Effector CD8-positive, alpha-beta T cell (primary cell): Measurements from ENCODE around the gene EIF4E1B.

ENCODE experiments used
- DNase-seq: peaks from one replicate; lab custom pipeline; 2025; lab: John Stamatoyannopoulos, UW

EIF4E1B gene

DNA sequence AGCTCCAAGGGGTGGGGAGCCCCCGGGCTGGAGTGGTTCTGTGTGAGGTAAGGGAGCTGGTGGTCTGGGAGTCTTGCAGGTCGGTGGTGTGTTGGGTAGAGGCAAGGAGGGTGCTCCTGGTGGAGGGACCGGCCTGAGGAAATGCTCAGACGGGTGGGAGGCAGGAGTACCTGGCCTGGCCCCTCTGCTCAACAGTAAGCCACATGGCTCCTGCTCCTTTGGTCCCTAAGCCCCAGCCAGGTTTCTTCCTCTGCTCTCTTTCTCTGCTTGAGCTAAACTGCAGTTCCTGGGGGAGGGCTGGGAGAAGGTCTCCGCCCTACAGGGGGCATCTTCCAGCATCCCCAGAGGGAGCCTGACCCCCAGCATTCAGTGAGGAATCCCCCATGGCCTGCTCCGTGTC lies 34.0 kb downstream of the EIF4E1B start:
- DNase-seq = no peak

DNA sequence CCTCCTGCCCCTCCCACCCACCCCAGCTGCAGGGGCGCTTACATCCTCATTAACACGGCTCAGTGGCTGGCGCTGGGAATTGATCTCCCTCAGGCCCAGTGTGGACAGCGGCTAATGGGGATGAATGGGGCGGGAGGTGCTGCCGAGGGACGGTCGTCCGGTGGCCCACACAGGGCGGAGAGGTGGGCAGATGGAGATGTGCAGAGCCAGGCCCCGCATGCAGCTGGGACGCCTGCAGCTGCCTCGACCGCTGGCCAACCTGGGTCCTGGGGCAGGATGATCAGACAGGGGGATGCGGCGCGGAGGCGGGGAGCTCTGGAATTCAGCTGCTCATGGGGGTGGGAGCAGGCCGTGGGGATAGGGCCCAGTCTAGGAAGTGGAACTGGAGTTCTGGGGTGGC lies 34.4 kb downstream of the EIF4E1B start:
- no peak for DNase-seq

DNA sequence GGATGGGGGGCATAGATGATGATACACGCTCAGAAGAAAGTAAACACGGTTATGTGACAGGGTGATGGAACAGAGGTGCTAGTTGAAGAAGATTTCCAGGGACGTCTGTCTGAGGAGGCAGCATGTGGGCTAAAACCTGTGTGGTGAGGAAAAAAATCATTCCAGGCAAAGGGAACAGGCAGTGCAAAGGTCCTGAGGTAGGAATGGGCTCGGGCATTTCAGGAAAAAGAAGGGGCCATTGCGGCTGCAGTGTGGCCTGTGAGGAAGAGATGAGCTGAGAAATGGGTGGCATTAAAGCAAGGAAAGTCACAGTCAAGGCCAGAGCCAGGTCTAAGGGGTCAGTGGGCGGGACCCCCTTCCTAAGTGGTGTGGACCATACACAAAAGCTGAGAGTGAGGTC lies 35.0 kb downstream of the EIF4E1B start:
- DNase-seq = no peak

DNA sequence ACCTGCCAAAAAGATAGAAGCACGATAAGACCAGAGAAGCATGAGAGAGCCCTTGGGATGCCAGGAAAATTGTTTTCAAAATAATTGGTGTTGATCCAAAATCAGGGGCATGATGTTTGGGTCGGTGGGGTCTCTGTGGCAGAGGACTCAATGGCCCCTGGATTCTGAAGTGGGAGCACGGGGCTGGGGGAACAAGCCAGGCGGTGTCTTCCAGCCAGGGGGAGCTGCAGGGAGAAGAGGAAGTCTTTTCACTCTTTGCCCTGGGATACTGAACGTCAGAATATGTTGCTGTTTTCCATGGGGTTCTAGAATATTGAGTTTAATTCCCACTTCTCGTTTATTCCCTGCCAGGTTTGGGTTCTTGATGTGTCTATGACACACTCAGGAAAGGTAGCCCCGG lies 37.2 kb downstream of the EIF4E1B start:
- DNase-seq = no peak

DNA sequence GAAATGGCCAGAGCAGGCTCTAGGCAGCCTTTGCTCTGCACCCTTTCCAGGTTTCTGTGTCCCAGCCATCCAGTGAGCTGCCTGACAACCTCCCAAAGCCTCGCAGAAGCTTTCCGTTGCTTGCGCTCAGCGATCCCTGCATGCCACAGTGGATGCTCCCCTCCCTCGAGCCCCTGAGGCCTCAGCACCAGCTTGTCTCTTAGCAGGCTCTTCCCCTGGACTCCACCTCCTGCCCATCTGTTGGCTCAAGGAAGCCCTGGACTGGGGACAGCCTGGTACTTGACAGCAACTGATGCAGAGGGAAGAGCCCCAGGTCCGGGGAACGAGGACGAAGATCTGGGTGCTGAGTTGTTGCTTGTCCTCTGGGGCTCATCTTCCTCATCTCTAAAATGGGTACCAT lies 40.0 kb downstream of the EIF4E1B start:
- no peak for DNase-seq

DNA sequence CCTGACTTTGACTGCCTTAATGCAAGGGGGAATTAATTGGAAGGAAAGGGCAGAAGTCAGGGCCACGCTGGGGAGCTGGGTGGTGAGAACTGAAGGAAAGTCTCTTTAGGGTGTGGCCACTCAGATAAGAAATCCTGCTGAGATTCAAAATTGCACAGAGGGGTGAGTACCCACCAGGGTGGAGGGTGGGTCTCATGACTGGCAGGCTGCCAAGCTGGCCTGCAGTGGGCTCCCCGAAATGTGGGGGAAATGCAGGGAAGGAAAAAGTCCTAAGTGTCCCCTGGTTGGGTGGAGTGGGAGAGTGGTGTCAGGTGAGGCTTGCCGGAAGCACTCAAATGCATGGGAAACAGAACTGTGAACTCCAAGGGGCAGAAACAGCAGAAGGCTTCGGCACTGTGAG lies 40.9 kb downstream of the EIF4E1B start:
- no peak for DNase-seq

DNA sequence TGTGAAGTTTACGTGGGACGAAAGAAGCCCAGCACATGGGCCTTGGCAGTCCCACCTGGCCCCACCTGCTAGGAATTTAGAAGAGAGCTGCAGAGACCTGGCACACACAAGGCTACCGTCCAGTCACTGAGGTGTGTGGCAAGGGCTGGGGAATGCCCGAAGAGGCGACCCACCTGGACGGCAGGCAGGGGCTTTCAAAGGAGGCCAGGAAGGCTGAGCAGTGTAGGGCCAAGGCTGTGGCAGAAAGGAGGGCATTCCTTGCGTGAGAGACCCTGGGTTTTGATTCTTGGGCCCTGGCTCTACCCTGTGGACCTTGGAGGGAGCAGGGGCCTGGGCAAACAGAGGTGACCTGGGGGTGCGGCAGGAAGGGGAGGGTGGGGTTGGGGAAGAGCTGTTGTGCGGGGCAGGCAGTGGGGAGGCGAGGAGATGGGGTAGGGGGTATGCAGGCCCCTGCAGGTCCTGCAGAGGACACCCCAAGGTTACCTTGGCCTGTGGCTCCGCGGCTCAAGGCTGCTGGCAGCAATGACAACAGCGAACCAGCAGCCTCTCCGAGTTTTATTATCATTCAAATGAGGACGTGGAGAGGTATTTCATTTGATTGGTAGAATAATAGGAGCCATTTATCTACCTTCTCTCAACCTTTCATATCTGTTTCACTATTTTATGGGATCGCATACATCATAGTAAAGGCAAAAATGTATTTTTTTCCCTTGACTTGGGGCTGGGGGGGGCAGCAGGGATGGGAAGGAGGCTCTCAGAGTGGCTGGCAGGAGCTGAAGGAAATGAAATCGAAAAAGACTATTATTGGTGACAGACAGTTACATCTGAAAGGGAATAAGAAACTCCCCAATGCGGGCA lies 41.6 kb downstream of the EIF4E1B start:
- DNase-seq = no peak

DNA sequence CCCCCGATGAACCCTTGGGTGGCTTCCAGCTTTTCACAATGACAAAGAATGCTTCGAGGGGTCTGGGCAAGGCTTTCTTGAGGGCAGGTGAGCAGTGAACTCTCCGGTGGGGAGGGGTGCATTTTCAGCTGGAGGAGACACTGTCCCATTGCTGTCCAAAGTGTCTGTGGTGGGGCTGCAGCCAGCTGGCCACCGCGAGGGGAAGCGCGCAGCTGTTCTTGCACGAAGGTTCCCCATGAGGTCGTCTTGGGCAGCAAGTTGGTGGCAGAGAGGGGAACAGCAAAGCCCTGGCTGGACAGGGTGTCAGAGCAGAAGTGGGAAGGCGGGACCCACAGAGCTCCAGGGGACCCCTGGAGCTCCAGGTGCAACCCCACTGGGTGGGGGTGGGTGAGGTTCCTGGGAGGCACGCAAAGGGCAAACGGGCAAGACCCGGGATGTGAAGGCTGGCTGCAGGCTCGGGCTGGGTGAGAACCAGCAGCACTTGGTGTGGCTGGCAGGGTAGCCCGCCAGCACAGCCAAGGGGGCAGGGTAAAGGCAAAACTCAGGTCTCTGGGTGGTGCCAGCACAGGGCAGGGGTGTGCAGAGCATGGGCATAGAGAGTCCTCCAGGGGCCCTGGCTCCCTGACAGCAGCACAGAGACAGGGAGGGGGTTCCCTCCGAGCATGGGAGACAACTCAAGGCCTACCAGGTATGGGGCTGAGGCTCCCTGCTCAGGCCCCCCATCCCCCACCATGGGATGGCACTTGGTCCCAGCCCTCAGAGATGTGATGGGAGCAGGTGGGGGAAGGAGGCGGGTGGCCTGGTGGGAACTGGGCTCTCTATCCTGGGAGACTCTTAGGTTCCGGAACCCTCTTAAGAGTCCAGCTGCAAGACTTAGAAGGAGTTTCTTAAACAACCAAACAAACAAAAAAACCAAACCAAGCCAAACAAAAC lies 43.4 kb downstream of the EIF4E1B start:
- no peak for DNase-seq

DNA sequence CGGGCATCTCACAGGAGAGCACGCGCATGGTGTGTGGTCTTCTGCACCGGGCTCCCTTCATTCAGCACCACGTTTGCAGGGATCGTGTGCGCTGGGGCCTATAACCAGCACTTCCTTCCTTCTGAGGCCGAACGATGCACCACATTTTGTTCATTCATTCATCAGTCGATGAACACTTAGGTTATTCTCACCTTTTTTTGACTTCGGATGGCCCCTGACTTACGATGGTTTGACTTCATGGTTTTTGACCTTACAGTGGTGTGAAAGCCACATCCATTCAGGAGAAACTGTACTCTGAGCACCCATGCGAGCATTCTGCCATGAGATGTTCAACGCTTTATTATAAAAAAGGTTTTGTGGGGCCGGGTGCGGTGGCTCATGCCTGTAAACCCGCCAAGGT lies 44.3 kb downstream of the EIF4E1B start:
- DNase-seq = no peak

DNA sequence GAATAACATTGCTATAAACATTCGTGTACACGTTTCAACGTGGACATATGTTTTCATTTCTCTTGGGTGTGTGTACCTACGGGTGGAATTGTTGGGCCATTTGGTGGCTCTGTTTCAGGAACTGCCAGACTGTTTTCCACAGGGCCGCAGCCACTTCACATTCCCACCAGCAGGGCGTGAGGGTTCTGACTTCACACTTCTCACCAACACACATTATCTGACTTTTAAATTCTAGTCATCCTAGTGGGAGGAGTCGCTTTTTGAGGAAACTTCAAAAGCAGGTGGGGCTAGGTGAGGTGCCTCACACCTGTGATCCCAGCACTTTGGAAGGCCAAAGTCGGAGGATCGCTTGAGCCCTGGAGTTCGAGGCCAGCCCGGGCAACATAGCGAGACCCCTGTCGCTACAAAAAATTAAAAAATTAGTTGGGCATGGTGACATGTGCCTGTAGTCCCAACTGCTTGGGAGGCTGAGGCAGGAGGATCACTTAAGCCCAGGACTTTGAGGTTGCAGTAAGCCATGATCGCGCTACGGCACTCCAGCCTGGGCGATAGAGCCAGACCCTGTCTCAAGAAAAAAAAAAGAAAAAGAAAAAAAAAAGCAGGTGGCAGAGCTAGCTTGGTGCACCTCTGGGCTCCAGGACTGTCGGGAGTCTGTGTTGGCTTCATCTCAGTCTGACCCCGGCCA lies 45.3 kb downstream of the EIF4E1B start:
- no peak for DNase-seq

DNA sequence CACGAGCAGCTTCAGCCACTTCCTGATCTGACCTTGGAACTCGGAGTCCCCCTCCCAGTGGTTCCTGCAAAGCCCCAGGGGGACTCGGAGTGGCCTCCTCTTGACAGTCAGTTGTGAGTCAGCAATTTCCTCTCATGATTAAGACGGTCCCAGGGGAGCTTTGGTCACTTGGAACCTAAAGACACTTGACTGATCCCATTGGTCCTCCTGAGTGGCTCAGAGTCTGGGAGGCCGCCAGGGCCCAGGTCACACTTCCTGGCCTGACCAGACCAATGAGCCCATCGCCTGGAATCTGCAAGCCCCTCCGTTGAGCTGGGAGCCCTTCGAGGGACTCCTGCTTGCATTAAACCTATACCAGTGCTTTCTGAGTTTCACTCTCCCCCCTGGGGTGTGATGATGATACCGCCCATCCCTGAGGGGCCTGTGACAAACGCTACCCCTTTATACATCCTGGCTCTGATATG lies 45.9 kb downstream of the EIF4E1B start:
- DNase-seq = no peak

DNA sequence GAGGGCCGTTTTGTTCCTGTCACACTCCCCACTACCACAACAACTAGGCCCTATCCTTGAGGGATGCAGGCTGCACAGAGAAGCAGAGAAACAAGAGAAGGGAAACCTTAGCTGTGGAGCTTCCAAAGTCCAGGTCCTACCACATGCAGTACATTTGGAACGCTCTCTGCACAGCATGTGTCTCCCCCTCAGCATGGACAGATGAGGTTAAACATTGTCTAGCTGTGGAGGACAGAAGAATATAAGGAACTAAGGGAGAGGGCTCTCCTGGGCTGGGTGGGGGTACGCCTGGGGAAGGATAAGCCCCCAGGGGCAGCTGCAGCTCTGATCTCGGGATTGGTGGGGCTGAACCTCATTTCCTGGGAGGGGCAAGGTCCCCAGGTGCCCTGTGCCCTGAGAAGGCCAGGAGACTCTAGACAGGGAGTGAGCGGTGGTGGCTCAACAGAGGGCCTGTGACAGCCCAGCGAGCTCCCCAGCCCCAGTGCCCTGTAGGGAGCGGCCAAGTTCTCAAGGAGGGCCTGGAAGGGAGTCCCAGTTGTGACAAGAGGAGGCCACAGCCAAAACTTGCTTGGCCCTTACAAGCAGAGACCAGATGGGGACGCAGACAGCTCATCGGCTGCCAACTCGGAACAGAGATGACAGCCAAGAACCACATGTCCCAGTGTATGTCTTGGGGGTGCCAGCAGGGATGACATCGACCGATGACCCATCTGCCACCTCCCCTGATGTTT lies 46.9 kb downstream of the EIF4E1B start:
- DNase-seq = no peak

DNA sequence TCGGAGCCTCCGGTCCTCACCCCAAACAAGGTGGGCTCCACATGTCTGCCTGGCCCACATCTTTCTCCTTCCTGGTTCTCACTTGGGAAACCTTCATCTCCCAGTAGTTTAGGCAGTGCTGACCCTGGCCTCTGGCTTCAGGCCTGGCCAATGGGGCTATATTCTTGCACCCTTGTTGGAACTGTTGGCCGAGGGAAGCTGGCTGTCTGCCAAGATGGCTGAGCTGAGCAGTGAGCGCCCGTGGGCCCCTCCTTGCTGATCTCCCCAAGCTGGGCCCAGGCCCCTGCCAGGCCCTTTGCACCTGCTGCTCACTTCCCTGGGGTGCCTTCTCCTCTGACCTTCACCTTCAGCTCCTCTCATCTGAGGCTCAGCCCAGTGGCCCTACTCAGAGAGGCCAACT lies 48.1 kb downstream of the EIF4E1B start:
- no peak for DNase-seq

DNA sequence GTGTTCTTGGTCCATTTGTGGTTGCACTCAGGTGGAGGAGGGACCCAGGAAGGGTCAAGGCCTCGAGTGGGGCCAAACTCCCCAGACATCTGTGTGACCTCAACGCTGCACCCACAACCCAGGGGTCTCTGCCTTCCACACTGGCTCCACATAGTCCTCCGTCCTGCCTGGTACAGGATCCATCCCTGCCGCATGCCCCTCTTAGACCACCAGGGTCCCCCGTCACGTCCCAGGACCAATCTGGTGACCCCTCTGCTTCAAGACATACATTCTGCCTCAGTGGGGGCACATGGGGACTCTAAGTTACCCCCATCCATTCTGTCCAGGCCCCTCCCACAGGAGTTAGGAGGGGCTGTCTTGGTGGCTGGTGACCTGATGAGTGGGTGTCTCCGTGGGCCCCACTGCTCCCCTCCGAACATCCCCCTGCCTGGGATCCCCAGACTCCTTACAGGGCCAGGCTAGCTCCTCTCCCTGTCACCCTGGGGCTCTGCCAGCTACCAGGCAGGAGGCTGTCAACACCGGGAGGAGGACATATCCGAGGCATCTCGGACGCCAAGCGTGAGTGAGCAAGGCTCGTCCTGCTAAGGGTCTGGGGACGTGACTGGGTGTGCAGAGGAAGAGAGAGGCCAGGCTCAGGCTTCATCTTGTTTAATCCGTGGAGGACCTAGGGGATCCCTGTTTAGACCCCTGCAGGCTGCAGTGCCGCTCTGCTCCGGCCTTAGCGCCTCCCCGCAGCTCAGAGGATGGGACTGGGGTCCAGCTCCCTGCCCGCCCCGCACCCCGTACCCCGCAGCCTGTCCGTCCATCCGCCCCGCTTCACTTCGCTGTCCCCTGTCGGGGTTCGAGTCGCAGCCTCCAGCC lies 49.1 kb downstream of the EIF4E1B start:
- DNase-seq = no peak

DNA sequence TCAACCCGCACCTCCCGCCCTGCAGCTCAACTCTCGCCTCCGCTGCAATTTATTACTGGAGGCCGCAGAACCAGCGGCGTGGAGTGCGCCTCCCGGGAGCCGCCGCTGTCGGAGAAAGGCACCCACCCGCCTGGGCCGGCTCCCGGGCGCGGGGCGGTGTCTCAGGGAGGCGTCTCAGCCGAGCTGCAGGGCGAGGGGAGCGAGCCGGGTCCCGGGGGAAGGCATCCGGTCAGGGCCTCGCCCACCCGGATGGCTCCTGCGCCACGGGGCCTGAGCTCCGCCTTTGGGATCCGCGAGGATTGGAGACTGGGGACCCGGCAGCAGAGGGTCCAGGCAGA lies 49.7 kb downstream of the EIF4E1B start:
- DNase-seq = no peak

DNA sequence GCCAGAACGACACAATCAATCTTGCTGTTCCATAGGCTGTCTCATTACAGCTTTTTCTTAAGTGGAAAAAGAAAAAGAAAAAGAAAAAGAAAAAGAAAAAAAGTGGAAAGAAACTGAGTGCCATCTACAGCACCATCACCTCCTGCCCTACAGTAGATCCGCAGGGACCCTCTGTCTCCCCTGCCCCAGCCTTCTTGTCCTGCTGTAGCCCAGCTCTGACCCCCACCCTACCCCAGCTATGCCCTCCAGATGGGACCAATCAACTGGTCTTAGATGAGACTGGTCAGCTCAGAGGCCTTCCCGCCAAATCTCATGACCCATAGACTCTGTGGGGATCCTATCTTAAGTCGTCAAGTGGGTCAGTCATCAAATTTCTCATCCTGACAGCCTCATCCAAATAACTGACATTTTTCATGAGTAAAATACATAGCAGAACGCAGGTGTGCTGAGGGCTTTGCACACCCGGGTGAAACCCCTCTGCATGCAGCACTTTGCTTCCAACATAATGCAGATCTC lies 51.6 kb downstream of the EIF4E1B start:
- DNase-seq = no peak

DNA sequence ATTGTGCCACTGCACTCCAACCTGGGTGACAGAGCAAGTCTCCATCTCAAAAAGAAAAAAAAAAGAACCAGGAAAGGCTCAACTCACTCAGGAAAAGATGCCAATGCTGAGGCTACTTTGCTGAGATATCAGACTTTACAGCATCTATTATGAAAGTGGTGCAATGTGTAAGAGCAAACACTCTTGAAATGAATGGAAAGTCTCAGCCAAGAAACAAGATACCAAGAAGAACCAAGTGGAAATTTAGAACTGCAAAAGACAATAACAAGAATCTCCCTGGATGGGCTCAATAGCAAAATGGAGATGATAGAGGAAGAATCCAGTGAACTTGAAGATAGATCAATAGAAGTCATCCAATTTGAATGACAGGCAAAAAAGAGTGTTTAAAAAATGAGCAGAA lies 54.5 kb downstream of the EIF4E1B start:
- DNase-seq = no peak

DNA sequence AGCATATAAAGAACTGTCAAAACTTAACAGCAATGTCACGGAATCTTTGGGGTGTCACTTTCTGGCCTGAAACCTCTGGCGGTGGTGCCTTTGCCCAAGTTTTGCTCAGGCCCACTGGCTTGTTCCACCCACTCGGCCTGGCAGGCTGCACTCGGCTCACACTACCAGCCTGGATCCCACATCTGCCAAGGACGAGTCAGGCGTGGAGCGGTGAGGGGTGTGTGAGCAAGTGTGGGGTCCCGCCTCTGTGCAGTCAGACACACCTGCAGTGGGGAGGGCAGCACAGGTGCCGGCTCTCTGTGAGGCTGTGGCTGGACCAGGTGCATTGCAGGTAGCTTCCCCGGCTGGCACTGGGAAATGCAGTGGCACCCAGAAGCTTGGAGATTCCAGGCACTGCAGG lies 56.8 kb downstream of the EIF4E1B start:
- no peak for DNase-seq

DNA sequence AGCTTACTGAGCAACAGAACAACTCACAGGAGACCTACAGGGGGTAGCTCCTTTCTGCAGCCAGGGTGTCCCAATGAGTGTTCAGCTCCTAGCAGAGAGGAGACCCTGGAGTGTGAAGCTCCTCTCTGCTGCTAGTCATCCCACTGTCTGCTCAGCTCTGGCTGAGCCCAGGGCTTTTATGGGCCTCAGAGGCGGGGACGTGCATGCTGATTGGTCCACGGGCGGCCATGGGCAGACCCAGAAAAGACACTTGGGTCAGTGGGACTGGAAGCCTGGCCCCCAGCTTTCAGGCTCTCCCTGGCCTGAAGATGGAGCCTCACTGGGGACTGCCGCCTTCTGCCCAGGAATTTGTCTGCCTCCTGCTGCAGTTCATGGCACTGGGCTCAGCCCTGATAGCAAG lies 57.4 kb downstream of the EIF4E1B start:
- no peak for DNase-seq

DNA sequence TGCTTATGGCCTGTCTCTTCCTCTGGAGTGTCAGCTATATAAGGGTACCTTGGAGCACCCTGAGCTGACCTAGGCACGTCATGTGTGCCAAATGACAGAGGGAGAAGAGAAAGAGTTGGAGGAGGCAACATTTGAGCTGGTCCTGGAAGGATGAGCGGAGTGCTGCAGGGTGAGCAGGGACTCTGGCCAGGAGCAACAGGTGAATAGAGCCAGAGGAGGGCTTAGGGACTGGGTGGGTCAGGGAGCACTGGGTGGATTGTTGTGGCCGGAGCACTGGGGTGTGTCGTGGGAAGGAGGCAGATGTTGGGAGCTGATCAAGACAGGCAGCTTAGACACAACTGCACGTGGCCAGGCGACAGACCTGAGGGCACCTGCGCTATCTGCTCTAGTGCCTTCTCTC lies 60.4 kb downstream of the EIF4E1B start:
- no peak for DNase-seq

DNA sequence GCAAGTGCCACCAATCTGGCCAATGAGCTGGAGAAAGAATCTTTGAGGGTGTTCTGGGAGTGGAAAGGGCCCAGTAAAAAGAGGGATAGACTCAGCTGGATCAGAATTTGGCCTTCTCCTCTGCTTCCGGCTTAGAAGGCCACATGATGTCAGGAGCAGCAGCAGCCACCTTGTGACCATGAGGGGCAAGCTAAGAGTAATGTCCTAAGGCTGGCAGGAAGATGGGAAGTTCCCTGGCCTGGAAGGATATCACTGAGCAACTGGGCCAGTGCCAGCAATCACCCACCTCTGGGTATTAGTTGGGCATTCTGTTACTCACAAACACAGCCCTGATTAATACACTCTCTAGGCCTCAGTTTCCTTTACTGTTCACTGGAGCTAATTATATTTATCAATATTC lies 61.0 kb downstream of the EIF4E1B start:
- no peak for DNase-seq
